NCI-H2081 treated with DMSO at 0.1 percent for 48 hours (cell line): ENCODE measurements around the gene SSBP3.
A peak's percentile ranks its signal among the peaks of the same experiment; 100 is the strongest.
"Not testable (repeated sequence)": the region's sequence is repeated elsewhere in the genome, so short reads cannot be mapped to it uniquely, and the experiment has no call there.

Source experiments
- DNase-seq: peaks from one replicate; lab custom pipeline; 2025; lab: John Stamatoyannopoulos, UW

The SSBP3 gene

GRCh38 chr1:54220004-54220811, 186.0 kb downstream of the SSBP3 start:
- no peak for DNase-seq

DNA sequence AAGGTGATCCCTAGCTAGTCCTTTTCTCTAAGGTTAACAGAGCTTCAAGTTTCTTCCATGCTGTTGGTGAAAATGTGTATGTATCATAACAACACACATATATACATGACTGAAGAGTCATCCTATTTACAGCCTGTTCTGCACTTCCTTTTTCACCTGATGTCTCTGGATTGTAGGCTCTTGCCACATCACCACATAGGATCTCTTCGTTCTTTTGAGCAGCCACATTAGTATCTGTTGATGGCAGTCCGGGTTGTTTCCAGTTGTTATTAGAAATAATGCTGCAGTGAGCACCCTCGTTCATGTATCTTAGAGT, 186.5 kb downstream of the SSBP3 start:
- no peak for DNase-seq

GRCh38 chr1:54218883-54219687, 187.1 kb downstream of the SSBP3 start:
- no peak for DNase-seq

DNA sequence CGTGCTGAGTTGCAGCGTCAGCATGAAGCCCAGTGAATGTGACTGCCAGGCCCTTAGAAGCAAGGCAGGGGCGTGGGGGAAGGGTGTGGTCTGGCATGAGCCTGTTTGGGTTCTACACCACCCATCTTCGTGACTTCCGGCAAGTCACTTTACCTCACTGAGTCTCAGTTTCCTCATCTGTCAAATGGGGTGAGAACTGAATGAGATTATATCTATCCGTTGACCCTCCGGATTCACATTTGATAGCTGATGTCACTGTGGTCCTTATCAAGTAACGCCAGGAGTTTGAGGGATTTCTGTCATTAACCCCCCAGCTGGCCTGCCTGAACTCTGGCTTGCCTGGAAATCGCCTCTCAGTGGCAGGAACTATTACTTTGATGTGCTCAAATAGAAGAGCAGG, 190.7 kb downstream of the SSBP3 start:
- DNase-seq: no peak

DNA sequence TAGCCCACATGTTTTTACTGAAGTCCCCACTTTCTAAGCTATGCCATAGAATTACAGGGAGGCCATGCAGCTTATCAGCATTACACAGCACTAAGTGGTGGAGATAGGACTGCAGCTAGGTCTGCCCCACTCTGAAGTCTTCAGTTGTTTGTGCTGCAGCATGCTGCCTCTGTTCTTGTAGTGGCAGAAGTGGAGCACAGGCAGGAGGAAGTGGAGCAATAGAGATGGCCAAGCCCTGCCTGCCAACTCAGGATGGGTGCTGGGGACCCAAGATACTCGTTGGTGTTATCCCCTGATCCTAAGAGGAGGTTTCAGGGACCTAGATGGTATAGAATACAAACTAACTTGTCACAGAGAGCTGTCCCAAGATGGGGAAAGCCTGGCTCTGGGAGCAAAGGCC, 193.3 kb downstream of the SSBP3 start:
- no peak for DNase-seq

GRCh38 chr1:54207896-54208295, 198.3 kb downstream of the SSBP3 start:
- DNase-seq: not testable (repeated sequence)

GRCh38 chr1:54207287-54207686, 198.9 kb downstream of the SSBP3 start:
- no peak for DNase-seq

DNA sequence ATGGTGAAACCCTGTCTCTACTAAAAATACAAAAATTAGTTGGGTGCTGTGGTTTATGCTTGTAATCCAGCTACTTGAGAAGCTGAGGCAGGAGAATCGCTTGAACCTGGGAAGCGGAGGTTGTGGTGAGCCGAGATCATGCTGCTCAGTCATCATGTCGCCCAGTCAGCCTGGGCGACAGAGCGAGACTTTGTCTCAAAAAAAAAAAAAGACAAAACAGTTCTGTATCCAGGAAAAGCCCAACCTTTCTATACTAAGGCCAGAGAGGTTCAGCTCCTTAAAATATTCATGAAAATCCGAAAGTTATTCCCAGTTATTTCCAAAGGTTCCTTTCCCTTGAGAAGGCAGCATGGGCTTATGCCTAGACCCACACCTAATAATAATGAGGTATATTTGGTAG, 202.0 kb downstream of the SSBP3 start:
- DNase-seq: no peak

- DNase-seq: no peak
These were observed 205.6 kb downstream of the SSBP3 start for GRCh38 chr1:54200519-54200997.

DNA sequence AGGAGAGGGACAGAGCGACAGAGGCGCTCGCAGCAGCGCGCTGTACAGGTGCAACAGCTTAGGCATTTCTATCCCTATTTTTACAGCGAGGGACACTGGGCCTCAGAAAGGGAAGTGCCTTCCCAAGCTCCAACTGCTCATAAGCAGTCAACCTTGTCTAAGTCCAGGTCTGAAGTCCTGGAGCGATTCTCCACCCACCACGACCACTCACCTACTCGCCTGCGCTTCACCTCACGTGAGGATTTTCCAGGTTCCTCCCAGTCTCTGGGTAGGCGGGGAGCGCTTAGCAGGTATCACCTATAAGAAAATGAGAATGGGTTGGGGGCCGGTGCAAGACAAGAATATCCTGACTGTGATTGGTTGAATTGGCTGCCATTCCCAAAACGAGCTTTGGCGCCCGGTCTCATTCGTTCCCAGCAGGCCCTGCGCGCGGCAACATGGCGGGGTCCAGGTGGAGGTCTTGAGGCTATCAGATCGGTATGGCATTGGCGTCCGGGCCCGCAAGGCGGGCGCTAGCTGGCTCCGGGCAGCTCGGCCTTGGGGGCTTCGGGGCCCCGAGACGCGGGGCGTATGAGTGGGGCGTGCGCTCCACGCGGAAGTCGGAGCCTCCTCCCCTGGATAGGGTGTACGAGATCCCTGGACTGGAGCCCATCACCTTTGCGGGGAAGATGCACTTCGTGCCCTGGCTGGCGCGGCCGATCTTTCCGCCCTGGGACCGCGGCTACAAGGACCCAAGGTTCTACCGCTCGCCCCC, 206.3 kb downstream of the SSBP3 start, which contains the start of the genes CYB5RL and MRPL37:
CYB5RL (minus strand) TSS at position 266 of the 754 bp plus-strand sequence. CDS start 4,414 bp downstream, outside the sequence.
MRPL37 (plus strand) TSS at position 403 of the 754 bp plus-strand sequence; CDS start at position 480, 77 bp downstream.
- DNase-seq: peak; percentile 93

DNA sequence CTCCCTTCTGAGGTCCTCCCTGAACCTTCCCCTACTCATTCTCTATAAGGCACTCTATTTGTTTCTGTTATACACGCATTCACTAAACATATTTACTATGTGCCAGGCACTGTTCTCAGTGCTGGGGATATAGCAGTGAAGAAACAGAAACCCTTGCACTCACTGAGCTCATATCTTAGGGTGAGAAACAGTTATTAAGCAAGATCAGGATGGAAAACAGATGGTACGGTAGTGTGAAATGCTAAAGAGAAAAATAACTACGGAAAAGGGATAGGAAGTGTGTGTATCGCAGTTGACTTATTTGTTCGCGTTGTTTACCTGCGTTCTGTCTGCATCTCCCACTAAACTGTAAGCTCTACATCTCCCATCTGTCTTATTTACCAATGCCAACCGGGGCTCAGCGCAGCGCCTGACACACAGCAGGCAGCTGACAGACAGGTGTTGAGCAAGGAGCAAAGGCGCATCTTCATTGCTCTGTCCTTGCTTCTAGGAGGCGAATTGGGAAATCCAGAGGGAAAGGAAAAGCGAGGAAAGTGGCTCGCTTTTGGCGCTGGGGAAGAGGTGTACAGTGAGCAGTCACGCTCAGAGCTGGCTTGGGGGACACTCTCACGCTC, 206.9 kb downstream of the SSBP3 start:
- no peak for DNase-seq

GRCh38 chr1:54193453-54193852, 212.7 kb downstream of the SSBP3 start:
- no peak for DNase-seq

DNA sequence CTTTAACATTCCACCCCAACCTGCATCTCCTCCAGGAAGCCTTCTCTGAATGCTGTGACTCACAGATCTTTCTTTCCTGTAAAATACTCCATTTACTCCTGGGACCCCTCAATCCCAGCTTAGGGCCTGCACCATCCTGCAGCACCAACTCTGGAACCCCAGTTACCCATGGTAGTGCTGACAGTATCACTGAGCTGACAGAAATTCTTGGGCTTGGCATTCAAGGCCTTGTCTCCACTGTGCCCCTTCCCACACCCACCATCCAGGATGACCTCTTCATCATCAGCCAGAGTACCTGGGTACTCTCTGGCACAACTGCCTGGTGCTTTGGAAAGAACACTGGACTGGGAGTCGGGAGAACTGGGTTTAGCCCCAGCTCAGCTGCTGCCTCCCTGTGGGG, 214.7 kb downstream of the SSBP3 start:
- DNase-seq: no peak

- DNase-seq: no peak
These were observed 215.7 kb downstream of the SSBP3 start for GRCh38 chr1:54190526-54190925.

GRCh38 chr1:54188291-54188690, 217.9 kb downstream of the SSBP3 start:
- no peak for DNase-seq

- no peak for DNase-seq
These were observed 220.1 kb downstream of the SSBP3 start for GRCh38 chr1:54186056-54186455.

DNA sequence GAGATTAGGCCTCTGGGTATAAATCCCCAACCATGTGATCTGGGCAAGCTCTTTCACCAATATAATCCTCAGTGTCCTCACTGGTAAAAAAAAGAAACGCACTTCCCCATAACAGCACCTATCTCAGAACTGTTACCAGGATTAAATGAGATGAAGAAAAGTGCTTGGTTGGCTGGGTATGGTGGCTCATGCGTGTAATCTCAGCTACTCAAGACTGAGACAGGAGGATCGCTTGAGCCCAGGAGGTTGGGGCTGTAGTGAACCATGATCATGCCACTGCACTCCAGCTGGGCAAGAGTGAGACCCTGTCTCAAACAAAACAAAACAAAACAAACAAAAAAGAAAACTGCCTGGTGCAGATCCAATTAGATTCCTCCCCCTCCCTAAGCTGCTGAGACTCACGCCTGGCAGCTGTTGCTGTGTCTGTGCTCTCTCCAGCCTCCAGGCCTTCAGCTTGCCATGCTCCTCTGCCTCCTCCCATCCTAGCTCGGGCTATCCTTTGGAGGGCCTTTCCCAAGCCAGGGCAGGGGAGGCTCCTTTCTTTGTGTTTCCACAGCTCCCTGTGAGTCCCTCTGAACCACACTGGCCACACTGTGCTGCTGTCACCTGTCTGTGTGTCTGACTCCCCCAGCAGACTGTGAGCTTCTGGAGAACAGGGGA, 225.4 kb downstream of the SSBP3 start:
- DNase-seq: no peak

GRCh38 chr1:54178296-54179070, 227.7 kb downstream of the SSBP3 start:
- no peak for DNase-seq

GRCh38 chr1:54177726-54178125, 228.5 kb downstream of the SSBP3 start:
- no peak for DNase-seq

DNA sequence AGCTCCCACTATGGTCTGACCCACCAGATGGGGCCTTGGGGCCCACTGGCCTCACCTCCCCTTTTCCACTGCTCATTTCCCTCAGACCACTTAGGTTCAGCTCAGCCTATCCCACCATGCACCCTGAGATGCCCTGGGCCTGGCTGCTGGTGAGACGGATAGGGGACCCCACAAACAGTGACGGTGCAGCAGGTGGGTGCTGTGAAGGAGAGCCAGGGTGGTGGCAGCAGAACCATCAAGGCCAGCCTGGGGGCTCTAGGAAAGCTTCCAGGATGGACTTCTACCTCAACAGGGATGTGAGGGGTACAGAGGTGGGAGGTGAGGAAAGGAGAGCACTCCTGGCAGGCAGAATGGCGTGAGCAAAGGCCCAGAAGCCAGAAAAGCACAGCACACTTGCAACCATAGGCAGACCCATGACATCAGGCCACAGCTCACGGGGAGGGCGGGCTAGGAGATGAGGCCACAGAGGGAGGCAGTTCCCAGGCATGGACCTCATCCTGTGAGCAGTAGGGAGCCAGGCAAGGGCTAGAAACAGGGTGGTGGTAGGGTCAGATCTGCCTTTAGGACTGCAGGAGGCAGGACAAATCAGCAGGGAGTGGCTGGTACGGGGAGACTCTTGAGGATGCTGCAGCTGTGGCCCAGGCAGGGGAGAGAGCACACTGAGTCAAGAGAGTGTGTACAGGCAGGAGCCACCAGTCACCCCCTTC, 229.4 kb downstream of the SSBP3 start:
- DNase-seq: no peak
